Type B pancreatic cell (in vitro differentiated cells): ENCODE data around the gene MYO1C. TPM values are rescaled to one million over a fixed set of nuclear protein-coding genes. Genes with fewer than 3 reads are reported as not detected.

Experiments
- DNase-seq: peaks from one replicate; pipeline ENCODE4 v3.0.0; 2021; ENCODE audit warnings: mixed read lengths; ENCODE audit not compliant: unreplicated experiment; ENCODE audit errors: extremely low spot score
- H3K27ac Mint-ChIP-seq: 2 replicates; pipeline ENCODE4 v1.8.0; 2021; ENCODE audit warnings: mild to moderate bottlenecking, mixed read lengths
- H3K27me3 Mint-ChIP-seq: 2 replicates; pipeline ENCODE4 v1.8.0; 2021; ENCODE audit warnings: mixed read lengths
- H3K36me3 Mint-ChIP-seq: 2 replicates; pipeline ENCODE4 v1.8.0; 2021; ENCODE audit warnings: mixed read lengths
- H3K4me1 Mint-ChIP-seq: one replicate; pipeline ENCODE4 v1.8.0; 2021; ENCODE audit warnings: mixed read lengths; ENCODE audit not compliant: unreplicated experiment
- H3K4me3 Mint-ChIP-seq: 2 replicates; pipeline ENCODE4 v1.8.0; 2021; ENCODE audit warnings: mild to moderate bottlenecking, mixed read lengths
- H3K9me3 Mint-ChIP-seq: 2 replicates; pipeline ENCODE4 v1.8.0; 2021; ENCODE audit warnings: mixed read lengths
- CTCF ChIP-seq: fragments of 200-600 bp; sonication (generic); conservative IDR thresholded peaks from 2 replicates; pipeline ENCODE4 v1.5.0; 2021; ENCODE audit warnings: antibody characterized with exemption, mild to moderate bottlenecking
- total RNA-seq: library from RNA; stranded (reverse); gene quantifications from 2 replicates; pipeline ENCODE4 v1.2.1, GENCODE V29; 2021; ENCODE audit warnings: low replicate concordance

Gene MYO1C
- total RNA-seq, 1 donor from 2014 or later, result 73.6 TPM

GRCh38 chr17:1494736-1495253, 2.3 kb upstream of the MYO1C start:
- DNase-seq, result no peak
- H3K4me1 Mint-ChIP-seq, result peaks cover 16% of the 10 kb centered on the region
- no peak overlapping the region for H3K4me3 Mint-ChIP-seq
- H3K36me3 Mint-ChIP-seq, result no peaks in the 10 kb centered on the region
- H3K9me3 Mint-ChIP-seq, result no peaks in the 10 kb centered on the region
- H3K27ac Mint-ChIP-seq, result no peak overlapping the region
- H3K27me3 Mint-ChIP-seq, result no peaks in the 10 kb centered on the region
- no peak for TF ChIP-seq CTCF

GRCh38 chr17:1494203-1494602, 1.7 kb upstream of the MYO1C start:
- DNase-seq, result no peak
- H3K4me3 Mint-ChIP-seq, result no peak overlapping the region
- no peaks in the 10 kb centered on the region for H3K36me3 Mint-ChIP-seq
- no peak for TF ChIP-seq CTCF
- peaks cover 16% of the 10 kb centered on the region for H3K4me1 Mint-ChIP-seq
- no peaks in the 10 kb centered on the region for H3K27me3 Mint-ChIP-seq
- no peak overlapping the region for H3K27ac Mint-ChIP-seq
- no peaks in the 10 kb centered on the region for H3K9me3 Mint-ChIP-seq

DNA sequence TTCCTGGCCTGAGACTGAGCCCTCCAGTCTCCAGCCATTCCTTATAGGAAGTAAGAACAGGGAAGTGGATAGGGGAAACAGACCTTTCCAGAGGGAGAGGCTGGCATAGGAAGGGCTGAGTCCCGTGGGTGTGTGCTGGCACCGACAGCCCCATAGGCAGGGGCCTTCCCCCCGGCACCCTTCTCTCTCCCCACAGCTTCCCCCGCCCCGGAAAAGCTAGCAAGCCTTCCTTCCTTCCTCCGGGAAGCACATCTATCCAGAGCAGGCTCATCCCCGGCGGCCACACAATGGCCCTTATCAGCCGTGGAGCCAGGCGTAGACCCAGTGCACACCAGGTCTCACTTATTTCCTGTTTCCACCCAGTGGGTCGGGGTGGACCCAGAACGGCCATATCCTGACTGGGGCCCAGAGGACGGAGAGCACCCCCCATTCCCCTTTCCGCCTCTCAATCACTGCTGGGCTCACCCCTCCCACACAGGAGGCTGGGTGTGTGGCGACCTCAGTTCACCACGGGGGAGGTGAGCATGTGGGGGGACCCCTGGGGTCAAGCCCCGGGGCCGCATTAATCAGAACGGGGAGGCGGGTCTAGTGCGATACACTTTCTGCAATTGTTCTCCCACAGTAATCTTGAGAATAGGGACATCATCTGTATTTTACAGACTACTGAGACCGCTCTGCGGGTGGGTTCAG, 950 bp upstream of the MYO1C start:
- Mint-ChIP-seq H3K4me1 (peaks cover 21% of the 10 kb centered on the region), H3K27ac (peak overlapping the region; percentile 43), H3K4me3 (peak overlapping the region; percentile 81), H3K9me3 (no peaks in the 10 kb centered on the region), H3K27me3 (no peaks in the 10 kb centered on the region), H3K36me3 (no peaks in the 10 kb centered on the region)
- TF ChIP-seq CTCF, result no peak
- DNase-seq, result no peak

GRCh38 chr17:1491443-1492248, 840 bp downstream of the MYO1C start:
- H3K27me3 Mint-ChIP-seq, result no peaks in the 10 kb centered on the region
- H3K4me1 Mint-ChIP-seq, result peaks cover 17% of the 10 kb centered on the region
- peak overlapping the region; percentile 87 for H3K27ac Mint-ChIP-seq
- TF ChIP-seq CTCF, result no peak
- H3K36me3 Mint-ChIP-seq, result no peaks in the 10 kb centered on the region
- H3K4me3 Mint-ChIP-seq, result peak overlapping the region; percentile 88
- H3K9me3 Mint-ChIP-seq, result no peaks in the 10 kb centered on the region
- DNase-seq, result no peak

GRCh38 chr17:1490643-1491442, 1.6 kb downstream of the MYO1C start:
- no peak for DNase-seq
- Mint-ChIP-seq H3K27me3 (no peaks in the 10 kb centered on the region), H3K4me3 (peak overlapping the region; percentile 88), H3K9me3 (no peaks in the 10 kb centered on the region), H3K36me3 (no peaks in the 10 kb centered on the region), H3K27ac (peak overlapping the region; percentile 93), H3K4me1 (peaks cover 17% of the 10 kb centered on the region)
- no peak for TF ChIP-seq CTCF
